BE2C (cell line): ENCODE measurements around the gene CYB5B.

Source experiments
- DNase-seq: peaks from one replicate; pipeline ENCODE4 v3.0.0-alpha.2; 2020
- H3K27me3 ChIP-seq: fragments of 250-450 bp; sonication (Bioruptor Pico); 2 replicates; pipeline ENCODE4 v1.5.1; 2020; ENCODE audit warnings: mild to moderate bottlenecking
- H3K36me3 ChIP-seq: fragments of 250-450 bp; sonication (Bioruptor Pico); 2 replicates; pipeline ENCODE4 v1.5.1; 2020; ENCODE audit warnings: mild to moderate bottlenecking
- H3K4me1 ChIP-seq: fragments of 250-450 bp; sonication (Bioruptor Pico); 2 replicates; pipeline ENCODE4 v1.5.1; 2020
- H3K4me3 ChIP-seq: 2 replicates; pipeline ENCODE4 v1.5.1; 2011; ENCODE audit warnings: low read depth, low read length
- H3K9me3 ChIP-seq: fragments of 250-450 bp; sonication (Bioruptor Pico); 2 replicates; pipeline ENCODE4 v1.5.1; 2020
- CTCF ChIP-seq: IDR thresholded peaks from 2 replicates; pipeline ENCODE4 v1.5.1; 2012; ENCODE audit warnings: mild to moderate bottlenecking, low read depth, low read length

Gene CYB5B

GRCh38 chr16:69469807-69470561 is 45.6 kb downstream of the CYB5B start:
- DNase-seq, result no peak
- Histone ChIP-seq H3K4me3 (no peak overlapping the region), H3K9me3 (no peaks in the 10 kb centered on the region), H3K36me3 (peaks cover 3% of the 10 kb centered on the region), H3K4me1 (peaks cover 6% of the 10 kb centered on the region), H3K27me3 (no peaks in the 10 kb centered on the region)
- TF ChIP-seq CTCF, result no peak

GRCh38 chr16:69471121-69471520 is 46.7 kb downstream of the CYB5B start:
- Histone ChIP-seq H3K4me1 (0 out of 2 replicates have a peak, but pooled peaks cover 3% of the 10 kb centered on the region), H3K9me3 (no peaks in the 10 kb centered on the region), H3K36me3 (no peaks in the 10 kb centered on the region; the same call in 1 of the 2 replicates), H3K27me3 (no peaks in the 10 kb centered on the region), H3K4me3 (no peak overlapping the region)
- no peak for DNase-seq
- no peak for TF ChIP-seq CTCF

- TF ChIP-seq CTCF, result no peak
- Histone ChIP-seq H3K9me3 (no peaks in the 10 kb centered on the region), H3K4me1 (peaks cover 12% of the 10 kb centered on the region), H3K27me3 (no peaks in the 10 kb centered on the region), H3K4me3 (no peak overlapping the region), H3K36me3 (no peaks in the 10 kb centered on the region)
- no peak for DNase-seq
Measured at GRCh38 chr16:69474408-69474807, 50.0 kb downstream of the CYB5B start.

- DNase-seq, result peak; percentile 32
Measured at GRCh38 chr16:69476920-69477443, 52.6 kb downstream of the CYB5B start.

GRCh38 chr16:69477546-69477945 is 53.1 kb downstream of the CYB5B start:
- Histone ChIP-seq H3K9me3 (no peaks in the 10 kb centered on the region), H3K27me3 (no peaks in the 10 kb centered on the region), H3K4me3 (no peak overlapping the region), H3K4me1 (peaks cover 23% of the 10 kb centered on the region), H3K36me3 (no peaks in the 10 kb centered on the region)
- no peak for DNase-seq
- TF ChIP-seq CTCF, result no peak

More at GRCh38 chr16:69476920-69477443, 52.6 kb downstream of the CYB5B start:
- Histone ChIP-seq H3K36me3 (no peaks in the 10 kb centered on the region), H3K4me3 (no peak overlapping the region), H3K9me3 (no peaks in the 10 kb centered on the region), H3K27me3 (no peaks in the 10 kb centered on the region), H3K4me1 (peaks cover 18% of the 10 kb centered on the region)
- no peak for TF ChIP-seq CTCF

GRCh38 chr16:69478685-69479084 is 54.3 kb downstream of the CYB5B start:
- no peak for TF ChIP-seq CTCF
- no peaks in the 10 kb centered on the region for H3K27me3 ChIP-seq
- H3K4me1 ChIP-seq, result peaks cover 23% of the 10 kb centered on the region
- no peak for DNase-seq
- H3K36me3 ChIP-seq, result no peaks in the 10 kb centered on the region
- H3K4me3 ChIP-seq, result no peak overlapping the region
- no peaks in the 10 kb centered on the region for H3K9me3 ChIP-seq
